HL-60 (cell line): ENCODE data around the gene PRKAR1B.

Experiments
- DNase-seq, 2 experiments: peaks; one replicate each; pipeline ENCODE4 v3.0.0-alpha.2; 2010 to 2020; ENCODE audit warnings: low read depth in 1 of 2, low spot score in 1 of 2
- H3K27ac ChIP-seq: fragments of 250-450 bp; sonication (Bioruptor Pico); replicated peaks from 2 replicates; pipeline ENCODE4 v1.5.1; 2020; ENCODE audit warnings: mild to moderate bottlenecking, moderate library complexity
- H3K27me3 ChIP-seq: fragments of 250-450 bp; sonication (Bioruptor Pico); 2 replicates; pipeline ENCODE4 v1.5.1; 2021; ENCODE audit warnings: mild to moderate bottlenecking, moderate library complexity; ENCODE audit not compliant: insufficient read depth, poor library complexity, severe bottlenecking
- H3K4me3 ChIP-seq: replicated peaks from 2 replicates; pipeline ENCODE4 v1.5.1; 2011; ENCODE audit warnings: mild to moderate bottlenecking, control low read depth, low read length; ENCODE audit not compliant: insufficient read depth
- CTCF ChIP-seq: IDR thresholded peaks from one replicate; pipeline ENCODE4 v1.5.1; 2011; ENCODE audit warnings: low read length, control low read depth, inconsistent platforms; ENCODE audit not compliant: insufficient read depth
- GABPA ChIP-seq: IDR thresholded peaks from 2 replicates; pipeline ENCODE4 v1.6.1; 2012; ENCODE audit warnings: low read depth
- POLR2AphosphoS5 ChIP-seq: IDR thresholded peaks from 2 replicates; pipeline ENCODE4 v1.6.1; 2012; ENCODE audit warnings: low read depth
- REST ChIP-seq: IDR thresholded peaks from 2 replicates; pipeline ENCODE4 v1.6.1; 2012; ENCODE audit warnings: low read depth; ENCODE audit not compliant: insufficient replicate concordance
- SPI1 ChIP-seq: IDR thresholded peaks from 2 replicates; pipeline ENCODE4 v1.6.1; 2012; ENCODE audit warnings: low read depth, mild to moderate bottlenecking, borderline replicate concordance

PRKAR1B gene

GRCh38 chr7:635227-635626 is 91.9 kb downstream of the PRKAR1B start:
- Histone ChIP-seq H3K4me3 (no peak overlapping the region), H3K27ac (no peak overlapping the region)

GRCh38 chr7:633381-634018 is 93.6 kb downstream of the PRKAR1B start:
- TF ChIP-seq REST = no peak
- no peak for TF ChIP-seq POLR2AphosphoS5
- no peak for TF ChIP-seq CTCF
- TF ChIP-seq SPI1 = no peak
- no peak for TF ChIP-seq GABPA
- no peak for DNase-seq
- Histone ChIP-seq H3K27ac (no peak overlapping the region), H3K4me3 (no peak overlapping the region), H3K27me3 (no peaks in the 10 kb centered on the region)

More at GRCh38 chr7:635227-635626, 91.9 kb downstream of the PRKAR1B start:
- TF ChIP-seq CTCF (no peak), GABPA (no peak), POLR2AphosphoS5 (no peak), SPI1 (no peak), REST (no peak)
- H3K27me3 ChIP-seq = no peaks in the 10 kb centered on the region
- DNase-seq = no peak

- no peak overlapping the region for H3K4me3 ChIP-seq
- H3K27me3 ChIP-seq = no peaks in the 10 kb centered on the region
- H3K27ac ChIP-seq = no peak overlapping the region
- no peak for TF ChIP-seq SPI1
- no peak for TF ChIP-seq POLR2AphosphoS5
- TF ChIP-seq REST = no peak
- DNase-seq = no peak
These were observed 94.3 kb downstream of the PRKAR1B start for GRCh38 chr7:632831-633210.
